Measurements from ENCODE around the gene OR7C1.
"Not testable (repeated sequence)": the region's sequence is repeated elsewhere in the genome, so short reads cannot be mapped to it uniquely, and the experiment has no call there.

Gene OR7C1

GRCh38 chr19:14783410-14783998 is 51.5 kb downstream of the OR7C1 start:
- peaks cover 28% of the 10 kb centered on the region for H3K9me3 ChIP-seq (ENCODE audit: insufficient read depth, low read depth, low read length)
- H3K27ac ChIP-seq (ENCODE audit: low read depth, low read length); H3K27me3 ChIP-seq (ENCODE audit: insufficient read depth, low read length); H3K36me3 ChIP-seq (ENCODE audit: insufficient read depth, low read length); H3K4me1 ChIP-seq (ENCODE audit: insufficient read depth, low read length); H3K4me3 ChIP-seq (ENCODE audit: low read length); H3K9ac ChIP-seq (ENCODE audit: low read depth, low read length): not testable (repeated sequence)
- WGBS: 71% methylated on average over 6 of the region's 8 CpGs

- H3K9ac ChIP-seq (ENCODE audit: low read depth, low read length): no peak overlapping the region
- H3K27ac ChIP-seq (ENCODE audit: low read depth, low read length): no peak overlapping the region
- no peak overlapping the region for H3K4me3 ChIP-seq (ENCODE audit: low read length)
- no peaks in the 10 kb centered on the region for H3K4me1 ChIP-seq (ENCODE audit: insufficient read depth, low read length)
- peaks cover 26% of the 10 kb centered on the region; the same call in 1 of the 2 replicates for H3K9me3 ChIP-seq (ENCODE audit: insufficient read depth, low read depth, low read length)
- no peaks in the 10 kb centered on the region for H3K36me3 ChIP-seq (ENCODE audit: insufficient read depth, low read length)
- no peaks in the 10 kb centered on the region for H3K27me3 ChIP-seq (ENCODE audit: insufficient read depth, low read length)
- 89% methylated on average over 16 of the region's 16 CpGs for WGBS
Observed at GRCh38 chr19:14782626-14783409, 52.2 kb downstream of the OR7C1 start.

GRCh38 chr19:14781713-14782536 is 53.1 kb downstream of the OR7C1 start:
- not testable (repeated sequence) for H3K4me1 ChIP-seq (ENCODE audit: insufficient read depth, low read length)
- WGBS: 88% methylated on average over 14 of the region's 17 CpGs

GRCh38 chr19:14780622-14781225 is 54.3 kb downstream of the OR7C1 start:
- 88% methylated on average over 7 of the region's 14 CpGs for WGBS
- H3K27ac ChIP-seq (ENCODE audit: low read depth, low read length); H3K4me3 ChIP-seq (ENCODE audit: low read length); H3K4me1 ChIP-seq (ENCODE audit: insufficient read depth, low read length); H3K27me3 ChIP-seq (ENCODE audit: insufficient read depth, low read length); H3K36me3 ChIP-seq (ENCODE audit: insufficient read depth, low read length); H3K9ac ChIP-seq (ENCODE audit: low read depth, low read length): not testable (repeated sequence)
- peaks cover 21% of the 10 kb centered on the region; the same call in 1 of the 2 replicates for H3K9me3 ChIP-seq (ENCODE audit: insufficient read depth, low read depth, low read length)

More at GRCh38 chr19:14781713-14782536, 53.1 kb downstream of the OR7C1 start:
- H3K9ac ChIP-seq (ENCODE audit: low read depth, low read length); H3K27ac ChIP-seq (ENCODE audit: low read depth, low read length); H3K27me3 ChIP-seq (ENCODE audit: insufficient read depth, low read length); H3K36me3 ChIP-seq (ENCODE audit: insufficient read depth, low read length); H3K4me3 ChIP-seq (ENCODE audit: low read length): not testable (repeated sequence)
- H3K9me3 ChIP-seq (ENCODE audit: insufficient read depth, low read depth, low read length): peaks cover 22% of the 10 kb centered on the region; the same call in 1 of the 2 replicates

- 80% methylated on average over 4 of the region's 5 CpGs for WGBS
Observed at GRCh38 chr19:14779151-14779550, 55.8 kb downstream of the OR7C1 start.

GRCh38 chr19:14778110-14778845 is 56.7 kb downstream of the OR7C1 start, which contains the start of gene ADGRE2:
TSS of gene ADGRE2 (minus strand) at chr19:14778560. CDS start at chr19:14776756, 1,804 bp downstream.
- H3K4me1 ChIP-seq (ENCODE audit: insufficient read depth, low read length); H3K27me3 ChIP-seq (ENCODE audit: insufficient read depth, low read length); H3K4me3 ChIP-seq (ENCODE audit: low read length); H3K36me3 ChIP-seq (ENCODE audit: insufficient read depth, low read length); H3K9ac ChIP-seq (ENCODE audit: low read depth, low read length); H3K27ac ChIP-seq (ENCODE audit: low read depth, low read length): not testable (repeated sequence)
- WGBS: 76% methylated on average over 10 of the region's 12 CpGs
- peaks cover 20% of the 10 kb centered on the region; the same call in 1 of the 2 replicates for H3K9me3 ChIP-seq (ENCODE audit: insufficient read depth, low read depth, low read length)

More at GRCh38 chr19:14779151-14779550, 55.8 kb downstream of the OR7C1 start:
- Histone ChIP-seq H3K9ac (ENCODE audit: low read depth, low read length) (no peak overlapping the region), H3K4me1 (ENCODE audit: insufficient read depth, low read length) (no peaks in the 10 kb centered on the region), H3K36me3 (ENCODE audit: insufficient read depth, low read length) (no peaks in the 10 kb centered on the region), H3K4me3 (ENCODE audit: low read length) (no peak overlapping the region), H3K27me3 (ENCODE audit: insufficient read depth, low read length) (peaks cover 5% of the 10 kb centered on the region), H3K27ac (ENCODE audit: low read depth, low read length) (no peak overlapping the region), H3K9me3 (ENCODE audit: insufficient read depth, low read depth, low read length) (peaks cover 20% of the 10 kb centered on the region; the same call in 1 of the 2 replicates)

GRCh38 chr19:14777645-14778044 is 57.3 kb downstream of the OR7C1 start:
- not testable (repeated sequence) for H3K27me3 ChIP-seq (ENCODE audit: insufficient read depth, low read length); H3K4me1 ChIP-seq (ENCODE audit: insufficient read depth, low read length); H3K27ac ChIP-seq (ENCODE audit: low read depth, low read length); H3K9ac ChIP-seq (ENCODE audit: low read depth, low read length); H3K4me3 ChIP-seq (ENCODE audit: low read length); H3K36me3 ChIP-seq (ENCODE audit: insufficient read depth, low read length)
- peaks cover 14% of the 10 kb centered on the region; the same call in 1 of the 2 replicates for H3K9me3 ChIP-seq (ENCODE audit: insufficient read depth, low read depth, low read length)
- WGBS: 67% methylated on average over 1 of the region's 4 CpGs

DNA sequence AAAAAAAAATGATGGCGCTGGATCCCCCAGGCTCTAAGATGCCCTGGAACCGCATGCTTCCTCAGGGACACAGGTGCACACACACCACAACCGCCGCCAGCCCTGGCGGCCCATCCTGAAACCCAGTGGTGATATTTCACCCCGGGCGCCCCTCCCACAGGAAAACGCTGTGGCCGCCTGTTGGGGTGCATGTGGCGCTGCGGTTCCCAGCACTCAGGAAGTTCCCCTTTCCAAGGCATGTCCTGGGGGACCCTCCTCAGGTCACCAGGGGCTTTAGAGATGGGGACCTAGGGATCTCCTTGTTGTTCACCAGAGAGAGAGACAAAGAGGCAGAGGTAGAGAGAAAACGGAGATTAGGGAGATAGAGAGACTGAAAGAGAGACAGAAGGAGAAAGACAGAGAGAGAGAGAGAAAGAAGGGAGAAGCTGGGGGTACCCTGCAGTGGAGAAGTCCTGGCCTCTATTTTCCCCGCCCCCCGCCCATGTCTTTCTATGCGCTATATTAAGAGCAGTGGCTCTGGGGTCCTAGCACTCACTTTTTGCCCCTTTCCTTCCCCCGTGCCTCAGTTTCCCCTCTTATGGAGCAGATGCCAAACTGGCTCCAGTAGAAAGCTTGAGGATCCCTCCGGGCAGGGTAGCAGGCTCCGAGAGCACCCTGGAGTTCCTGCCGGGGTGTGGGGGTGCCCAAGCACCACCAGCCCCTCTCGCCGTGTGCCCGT is 59.0 kb downstream of the OR7C1 start:
- H3K9me3 ChIP-seq (ENCODE audit: insufficient read depth, low read depth, low read length): peaks cover 19% of the 10 kb centered on the region; the same call in 1 of the 2 replicates
- no peak overlapping the region for H3K9ac ChIP-seq (ENCODE audit: low read depth, low read length)
- no peak overlapping the region for H3K27ac ChIP-seq (ENCODE audit: low read depth, low read length)
- no peaks in the 10 kb centered on the region for H3K36me3 ChIP-seq (ENCODE audit: insufficient read depth, low read length)
- WGBS: 89% methylated on average over 21 of the region's 22 CpGs
- H3K27me3 ChIP-seq (ENCODE audit: insufficient read depth, low read length): peaks cover 5% of the 10 kb centered on the region
- H3K4me3 ChIP-seq (ENCODE audit: low read length): peak overlapping the region; percentile 41
- H3K4me1 ChIP-seq (ENCODE audit: insufficient read depth, low read length): no peaks in the 10 kb centered on the region

DNA sequence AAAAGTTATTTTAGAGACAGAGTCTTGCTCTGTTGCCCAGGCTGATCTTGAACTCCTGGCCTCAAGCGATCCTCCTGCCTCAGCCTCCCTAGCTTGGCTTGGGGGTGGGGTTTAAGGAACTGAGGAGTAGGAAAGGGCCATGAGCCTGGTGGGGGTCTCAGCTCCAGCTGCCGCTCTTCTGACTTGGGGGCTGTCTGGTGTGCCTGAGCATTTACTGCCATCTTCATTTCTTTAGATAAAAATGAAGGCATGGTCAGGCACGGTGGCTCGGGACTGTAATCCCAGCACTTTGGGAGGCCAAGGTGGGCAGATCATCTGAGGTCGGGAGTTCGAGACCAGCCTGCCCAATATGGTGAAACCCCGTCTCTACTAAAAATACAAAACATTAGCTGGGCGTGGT is 59.7 kb downstream of the OR7C1 start:
- H3K9ac ChIP-seq (ENCODE audit: low read depth, low read length): not testable (repeated sequence)
- 83% methylated on average over 8 of the region's 8 CpGs for WGBS

DNA sequence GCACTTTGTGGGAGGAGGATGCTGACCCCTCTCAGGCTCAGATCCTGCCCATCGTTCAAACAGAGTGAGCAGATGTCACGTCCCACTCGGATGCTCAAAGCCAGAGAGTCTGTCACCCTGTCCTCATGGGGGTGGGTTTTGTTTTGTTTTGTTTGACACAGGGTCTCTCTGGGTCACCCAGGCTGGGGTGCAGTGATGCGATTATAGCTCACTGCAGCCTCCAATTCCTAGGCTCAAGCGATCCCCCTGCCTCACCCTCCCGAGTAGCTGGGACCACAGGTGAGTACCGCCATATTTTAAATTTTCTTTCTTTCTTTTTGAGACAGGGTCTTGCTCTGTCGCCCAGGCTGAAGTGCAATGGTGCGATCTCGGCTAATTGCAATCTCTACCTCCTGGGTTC is 60.6 kb downstream of the OR7C1 start:
- 82% methylated on average over 9 of the region's 10 CpGs for WGBS
- Histone ChIP-seq H3K4me1 (ENCODE audit: insufficient read depth, low read length) (no peaks in the 10 kb centered on the region), H3K27ac (ENCODE audit: low read depth, low read length) (no peak overlapping the region), H3K27me3 (ENCODE audit: insufficient read depth, low read length) (peaks cover 5% of the 10 kb centered on the region), H3K4me3 (ENCODE audit: low read length) (no peak overlapping the region), H3K36me3 (ENCODE audit: insufficient read depth, low read length) (no peaks in the 10 kb centered on the region), H3K9ac (ENCODE audit: low read depth, low read length) (no peak overlapping the region), H3K9me3 (ENCODE audit: insufficient read depth, low read depth, low read length) (peaks cover 28% of the 10 kb centered on the region; the same call in 1 of the 2 replicates)

More for the DNA sequence above, 59.7 kb downstream of the OR7C1 start:
- H3K27me3 ChIP-seq (ENCODE audit: insufficient read depth, low read length); H3K4me1 ChIP-seq (ENCODE audit: insufficient read depth, low read length); H3K4me3 ChIP-seq (ENCODE audit: low read length); H3K36me3 ChIP-seq (ENCODE audit: insufficient read depth, low read length); H3K27ac ChIP-seq (ENCODE audit: low read depth, low read length): not testable (repeated sequence)
- peaks cover 25% of the 10 kb centered on the region; the same call in 1 of the 2 replicates for H3K9me3 ChIP-seq (ENCODE audit: insufficient read depth, low read depth, low read length)

All from HUES64 (cell line).